IMR-90 (cell line): ENCODE results near the gene UAP1. TPM values are rescaled to one million over a fixed set of nuclear protein-coding genes. Genes with fewer than 3 reads are reported as not detected.

Experiments
- ATAC-seq: fragments of 200-7000 bp; cut with Tn5 transposase; 2 replicates; pipeline ENCODE4 v1.9.1; 2020; ENCODE audit warnings: low read depth, mild to moderate bottlenecking, moderate library complexity
- BruUV-seq: library from RNA; stranded (reverse); fragments of 400-500 nt; replicated peaks from 2 replicates; lab custom pipeline; 2021; lab: Mats Ljungman, UMichigan
- CTCF ChIA-PET: fragments of 300-600 bp; formaldehyde crosslinking; extraction: SDS; loops from one replicate; lab custom pipeline; 2021; ENCODE audit warnings: antibody characterized with exemption; lab: Yijun Ruan, JAX
- POLR2A ChIA-PET: fragments of 300-600 bp; sonication (Branson Sonifier 250); formaldehyde crosslinking; loops from one replicate; lab custom pipeline; 2022; ENCODE audit warnings: antibody characterized with exemption; ENCODE audit not compliant: unreplicated experiment; lab: Charles Lee
- DNase-seq: peaks from one replicate; pipeline ENCODE4 v3.0.0; 2013
- H2AFZ ChIP-seq: replicated peaks from 2 replicates; pipeline ENCODE3; 2013; ENCODE audit warnings: low read length, mild to moderate bottlenecking; ENCODE audit not compliant: poor library complexity
- H2AK5ac ChIP-seq: 2 replicates; pipeline ENCODE4 v1.6.1; 2013; ENCODE audit warnings: low read depth, low read length, inconsistent platforms
- H2AK9ac ChIP-seq: replicated peaks from 2 replicates; pipeline ENCODE3; 2013; ENCODE audit warnings: mild to moderate bottlenecking, low read depth, low read length, moderate library complexity; ENCODE audit not compliant: poor library complexity
- H2BK120ac ChIP-seq: 2 replicates; pipeline ENCODE4 v1.6.1; 2013; ENCODE audit warnings: low read depth, low read length, inconsistent platforms
- H2BK15ac ChIP-seq: 3 replicates; pipeline ENCODE4 v1.6.1; 2013; ENCODE audit warnings: low read depth, low read length, inconsistent platforms
- H2BK20ac ChIP-seq: 2 replicates; pipeline ENCODE4 v1.6.1; 2013; ENCODE audit warnings: low read depth, mild to moderate bottlenecking, inconsistent platforms, low read length, moderate library complexity
- H2BK5ac ChIP-seq: 2 replicates; pipeline ENCODE4 v1.6.1; 2013; ENCODE audit warnings: mild to moderate bottlenecking, low read depth, low read length, inconsistent platforms; ENCODE audit not compliant: poor library complexity, severe bottlenecking
- H3K14ac ChIP-seq: replicated peaks from 2 replicates; pipeline ENCODE4 v1.6.1; 2013; ENCODE audit warnings: low read depth, low read length, inconsistent platforms
- H3K18ac ChIP-seq: 2 replicates; pipeline ENCODE4 v1.6.1; 2013; ENCODE audit warnings: low read depth, low read length, control low read depth
- H3K23ac ChIP-seq: 2 replicates; pipeline ENCODE4 v1.6.1; 2013; ENCODE audit warnings: low read depth, low read length, inconsistent platforms
- H3K27ac ChIP-seq: 2 replicates; pipeline ENCODE4 v1.5.1; 2013; ENCODE audit warnings: mild to moderate bottlenecking, control low read depth, low read length; ENCODE audit not compliant: insufficient read depth
- H3K27me3 ChIP-seq: 2 replicates; pipeline ENCODE4 v1.6.1; 2013; ENCODE audit warnings: low read length; ENCODE audit not compliant: control insufficient read depth, insufficient read depth
- H3K36me3 ChIP-seq: 2 replicates; pipeline ENCODE4 v1.6.1; 2013; ENCODE audit warnings: low read length, mixed read lengths; ENCODE audit not compliant: control insufficient read depth, insufficient read depth
- H3K4ac ChIP-seq: 2 replicates; pipeline ENCODE4 v1.6.1; 2013; ENCODE audit warnings: low read depth, low read length, inconsistent platforms
- H3K4me1 ChIP-seq: 2 replicates; pipeline ENCODE4 v1.6.1; 2013; ENCODE audit warnings: low read length, mixed read lengths; ENCODE audit not compliant: control insufficient read depth, insufficient read depth
- H3K4me2 ChIP-seq: 2 replicates; pipeline ENCODE4 v1.6.1; 2013; ENCODE audit warnings: low read depth, mild to moderate bottlenecking, control low read depth, low read length, moderate library complexity
- H3K4me3 ChIP-seq: 2 replicates; pipeline ENCODE4 v1.5.1; 2013; ENCODE audit warnings: low read depth, mild to moderate bottlenecking, control low read depth, low read length, moderate library complexity; ENCODE audit not compliant: insufficient read depth
- H3K56ac ChIP-seq: 2 replicates; pipeline ENCODE4 v1.6.1; 2013; ENCODE audit warnings: low read length, inconsistent platforms; ENCODE audit not compliant: insufficient read depth; ENCODE audit errors: extremely low read depth
- H3K79me1 ChIP-seq, 2 experiments: 2 replicates each; pipeline ENCODE4 v1.6.1; 2013; ENCODE audit warnings: low read length in 2 of 2, inconsistent platforms in 1 of 2, low read depth in 1 of 2
- H3K9ac ChIP-seq: 2 replicates; pipeline ENCODE4 v1.6.1; 2013; ENCODE audit warnings: low read depth, low read length, control low read depth
- H3K9me1 ChIP-seq: 2 replicates; pipeline ENCODE4 v1.6.1; 2013; ENCODE audit warnings: low read length, inconsistent platforms; ENCODE audit not compliant: insufficient read depth
- H3K9me3 ChIP-seq: 2 replicates; pipeline ENCODE4 v1.6.1; 2013; ENCODE audit warnings: low read length; ENCODE audit not compliant: control insufficient read depth, insufficient read depth
- H4K20me1 ChIP-seq: 2 replicates; pipeline ENCODE4 v1.6.1; 2013; ENCODE audit warnings: low read length, inconsistent platforms; ENCODE audit not compliant: insufficient read depth
- H4K5ac ChIP-seq: 2 replicates; pipeline ENCODE4 v1.6.1; 2013; ENCODE audit warnings: mild to moderate bottlenecking, low read depth, low read length, control low read depth
- H4K8ac ChIP-seq, 2 experiments: 2 replicates each; pipeline ENCODE4 v1.6.1; 2013; ENCODE audit warnings: low read depth in 2 of 2, low read length in 2 of 2, control low read depth in 1 of 2, inconsistent platforms in 1 of 2
- H4K91ac ChIP-seq: 2 replicates; pipeline ENCODE4 v1.6.1; 2013; ENCODE audit warnings: low read depth, low read length, inconsistent platforms; ENCODE audit not compliant: insufficient read depth
- CEBPB ChIP-seq: IDR thresholded peaks from 2 replicates; pipeline ENCODE4 v1.6.1; 2012; ENCODE audit warnings: low read depth, low read length, improper control_type of control experiment
- CHD1 ChIP-seq: IDR thresholded peaks from 2 replicates; pipeline ENCODE4 v1.6.1; 2012; ENCODE audit warnings: low read depth, low read length, improper control_type of control experiment
- CTCF ChIP-seq: conservative IDR thresholded peaks from 2 replicates; pipeline ENCODE4 v1.5.1; 2012; ENCODE audit warnings: mild to moderate bottlenecking, low read depth, low read length, improper control_type of control experiment
- ELK1 ChIP-seq: fragments of 150-350 bp; IDR thresholded peaks from 2 replicates; pipeline ENCODE4 v1.6.1; 2016; ENCODE audit warnings: low read depth, mild to moderate bottlenecking, low read length, moderate library complexity, borderline replicate concordance
- FOS ChIP-seq: fragments of 150-350 bp; IDR thresholded peaks from 2 replicates; pipeline ENCODE4 v1.6.1; 2016; ENCODE audit warnings: low read depth, low read length
- MAFK ChIP-seq: IDR thresholded peaks from 2 replicates; pipeline ENCODE4 v1.6.1; 2012; ENCODE audit warnings: low read depth, low read length, improper control_type of control experiment
- MXI1 ChIP-seq: IDR thresholded peaks from 2 replicates; pipeline ENCODE4 v1.6.1; 2012; ENCODE audit warnings: low read depth, mild to moderate bottlenecking, low read length, moderate library complexity, borderline replicate concordance
- NFE2L2 ChIP-seq: fragments of 150-350 bp; IDR thresholded peaks from 2 replicates; pipeline ENCODE4 v1.6.1; 2016; ENCODE audit warnings: low read depth, mild to moderate bottlenecking, low read length
- POLR2A ChIP-seq: IDR thresholded peaks from 2 replicates; pipeline ENCODE4 v1.6.1; 2012; ENCODE audit warnings: mild to moderate bottlenecking, low read depth, low read length
- RAD21 ChIP-seq: IDR thresholded peaks from 2 replicates; pipeline ENCODE4 v1.6.1; 2012; ENCODE audit warnings: low read length, improper control_type of control experiment
- RCOR1 ChIP-seq: IDR thresholded peaks from 2 replicates; pipeline ENCODE4 v1.6.1; 2012; ENCODE audit warnings: mild to moderate bottlenecking, low read length, improper control_type of control experiment; ENCODE audit not compliant: insufficient replicate concordance
- RFX5 ChIP-seq: IDR thresholded peaks from 2 replicates; pipeline ENCODE4 v1.8.0; 2012; ENCODE audit warnings: low read depth, mild to moderate bottlenecking, low read length, moderate library complexity
- SMC3 ChIP-seq: fragments of 150-350 bp; IDR thresholded peaks from 2 replicates; pipeline ENCODE4 v1.6.1; 2016; ENCODE audit warnings: low read depth, mild to moderate bottlenecking, antibody characterized with exemption, low read length, moderate library complexity
- WGBS, 2 experiments: methylation state at CpG; one replicate each; pipeline versions ENCODE4 v1.1.5 to v1.1.7; 2013; ENCODE audit warnings: missing lambda C conversion rate in 2 of 2; ENCODE audit not compliant: insufficient read length in 1 of 2; ENCODE audit errors: extremely low coverage in 2 of 2; 5-methylcytosine and 5-hydroxymethylcytosine counted together
- dilution Hi-C: fragments of 300-500 bp; cut with HindIII; formaldehyde crosslinking; loops from one replicate; pipeline ENCODE4 v1.14.3; 2018; ENCODE audit warnings: low sequenced_read_pairs; ENCODE audit not compliant: unreplicated experiment
- in situ Hi-C: fragments of 300-500 bp; cut with MboI; formaldehyde crosslinking; loops from 3 replicates; pipeline ENCODE4 v1.14.3; 2019; ENCODE audit warnings: low sequenced_read_pairs, inconsistent platforms, mixed read lengths
- intact Hi-C: fragments of 100-400 bp; cut with micrococcal nuclease; formaldehyde crosslinking; loops from 2 replicates; pipeline ENCODE4 v1.10.0; 2022
- polyA plus RNA-seq, 3 experiments: library from polyadenylated mRNA; depleted of rRNA; stranded (reverse); fragments of >200 nt; gene quantifications; 2 replicates each; pipeline ENCODE4 v1.2.3, GENCODE V29; 2012; ENCODE audit warnings: low replicate concordance in 1 of 3
- total RNA-seq: library from RNA; depleted of rRNA; stranded (reverse); fragments of >200 nt; gene quantifications from 2 replicates; pipeline ENCODE4 v1.2.3, GENCODE V29; 2012
- TF ChIP-seq, protein P1 (sequence below): fragments of 150-350 bp; IDR thresholded peaks from 2 replicates; pipeline ENCODE4 v1.6.1; 2017; ENCODE audit warnings: mild to moderate bottlenecking, antibody characterized with exemption, low read length, low read depth

UAP1 gene
- total and polyA plus RNA-seq, 2 of the 4 experiments (the other 2 are of a cell fraction): 93.4 to 196 TPM

- H2AK5ac ChIP-seq: no peak overlapping the region
- no peak overlapping the region for H3K4me3 ChIP-seq
- H3K4me1 ChIP-seq: peaks cover 2% of the 10 kb centered on the region; the same call in 1 of the 2 replicates
- ATAC-seq (no peak), DNase-seq (no peak)
- no peak overlapping the region for H4K5ac ChIP-seq
- in situ Hi-C loops (no loop called here), intact Hi-C loops (no loop called here), dilution Hi-C loops (no loop called here)
- CTCF ChIA-PET: interaction anchor here (0.6 kb wide), 1 partner anchor 15 kb away, joined by 3 read pairs; no protein-coding TSS in a partner anchor
- H3K4me2 ChIP-seq: no peak overlapping the region
- no peaks in the 10 kb centered on the region for H3K27me3 ChIP-seq
- no peak overlapping the region for H2AFZ ChIP-seq
- no peak overlapping the region for H2BK120ac ChIP-seq
- no peak overlapping the region for H3K27ac ChIP-seq
- TF ChIP-seq CTCF (no peak), RCOR1 (no peak), CEBPB (no peak), POLR2A (no peak), RAD21 (no peak), MAFK (no peak), CHD1 (no peak), ELK1 (no peak), RFX5 (no peak), FOS (no peak), NFE2L2 (no peak), SMC3 (no peak), MXI1 (no peak)
- TF ChIP-seq, protein P1, sequence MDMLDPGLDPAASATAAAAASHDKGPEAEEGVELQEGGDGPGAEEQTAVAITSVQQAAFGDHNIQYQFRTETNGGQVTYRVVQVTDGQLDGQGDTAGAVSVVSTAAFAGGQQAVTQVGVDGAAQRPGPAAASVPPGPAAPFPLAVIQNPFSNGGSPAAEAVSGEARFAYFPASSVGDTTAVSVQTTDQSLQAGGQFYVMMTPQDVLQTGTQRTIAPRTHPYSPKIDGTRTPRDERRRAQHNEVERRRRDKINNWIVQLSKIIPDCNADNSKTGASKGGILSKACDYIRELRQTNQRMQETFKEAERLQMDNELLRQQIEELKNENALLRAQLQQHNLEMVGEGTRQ: no peak
- H4K20me1 ChIP-seq: no peaks in the 10 kb centered on the region
- H3K9me1 ChIP-seq: no peaks in the 10 kb centered on the region
- H3K9ac ChIP-seq: no peak overlapping the region
- no peak overlapping the region for H3K23ac ChIP-seq
- no peak overlapping the region for H2AK9ac ChIP-seq
- no peak overlapping the region for H2BK15ac ChIP-seq
- no peak overlapping the region for H2BK20ac ChIP-seq
- no peak overlapping the region for H4K8ac ChIP-seq
- no peak overlapping the region for H3K14ac ChIP-seq
- BruUV-seq: no TSS peak
- no peak overlapping the region for H3K18ac ChIP-seq
- no peak overlapping the region for H3K56ac ChIP-seq
- no peaks in the 10 kb centered on the region for H3K9me3 ChIP-seq
- no peaks in the 10 kb centered on the region for H3K79me1 ChIP-seq
- H3K4ac ChIP-seq: no peak overlapping the region
- H4K91ac ChIP-seq: 0 out of 2 replicates have a peak overlapping the region, but pooled peaks have one; percentile 15
- POLR2A ChIA-PET: no interaction called here
- H2BK5ac ChIP-seq: no peak overlapping the region
- no CpG with 5 or more reads among the region's 2 CpGs for WGBS, 2 experiments
- H3K36me3 ChIP-seq: no peaks in the 10 kb centered on the region
These were observed 12.5 kb upstream of the UAP1 start for GRCh38 chr1:162549001-162549400.
